ENCODE data around the gene FBLN1.

Gene FBLN1

GRCh38 chr22:45550416-45550815 lies 47.7 kb downstream of the FBLN1 start:
- Mint-ChIP-seq H3K27me3 (ENCODE audit: low read depth) (no peaks in the 10 kb centered on the region), H3K9me3 (no peaks in the 10 kb centered on the region), H3K36me3 (ENCODE audit: low read depth) (peaks cover 70% of the 10 kb centered on the region)

GRCh38 chr22:45550891-45551290 lies 48.2 kb downstream of the FBLN1 start:
- peak overlapping the region; percentile 41 to 60 (median 48) for H3K27ac Mint-ChIP-seq
- no peaks in the 10 kb centered on the region for H3K9me3 Mint-ChIP-seq
- H3K4me3 Mint-ChIP-seq: no peak overlapping the region
- H3K4me1 Mint-ChIP-seq: peaks cover 30% of the 10 kb centered on the region
- H3K36me3 Mint-ChIP-seq (ENCODE audit: low read depth): peaks cover 72% of the 10 kb centered on the region
- no peak for TF ChIP-seq CTCF (IDR thresholded peaks at IDR 0.05; ENCODE audit: unreplicated experiment in 3 of 3)
- no peaks in the 10 kb centered on the region for H3K27me3 Mint-ChIP-seq (ENCODE audit: low read depth)

More at GRCh38 chr22:45550416-45550815, 47.7 kb downstream of the FBLN1 start:
- H3K27ac Mint-ChIP-seq: no peak overlapping the region
- peaks cover 30% of the 10 kb centered on the region for H3K4me1 Mint-ChIP-seq
- H3K4me3 Mint-ChIP-seq: no peak overlapping the region
- TF ChIP-seq CTCF (IDR thresholded peaks at IDR 0.05; ENCODE audit: unreplicated experiment in 3 of 3): no peak

- H3K27ac Mint-ChIP-seq: peak overlapping the region; percentile 41 to 60 (median 48)
- TF ChIP-seq CTCF (IDR thresholded peaks at IDR 0.05; ENCODE audit: unreplicated experiment in 3 of 3): no peak
- no peaks in the 10 kb centered on the region for H3K27me3 Mint-ChIP-seq (ENCODE audit: low read depth)
- H3K36me3 Mint-ChIP-seq (ENCODE audit: low read depth): peaks cover 76% of the 10 kb centered on the region
- H3K4me3 Mint-ChIP-seq: no peak overlapping the region
- H3K9me3 Mint-ChIP-seq: no peaks in the 10 kb centered on the region
- peaks cover 30% of the 10 kb centered on the region for H3K4me1 Mint-ChIP-seq
These were observed 48.8 kb downstream of the FBLN1 start for GRCh38 chr22:45551310-45552016.

- Mint-ChIP-seq H3K27me3 (ENCODE audit: low read depth) (no peaks in the 10 kb centered on the region), H3K9me3 (no peaks in the 10 kb centered on the region), H3K27ac (peak overlapping the region; percentile 48 to 81 (median 69)), H3K36me3 (ENCODE audit: low read depth) (peaks cover 77% of the 10 kb centered on the region), H3K4me1 (peaks cover 30% of the 10 kb centered on the region), H3K4me3 (no peak overlapping the region)
- no peak for TF ChIP-seq CTCF (IDR thresholded peaks at IDR 0.05; ENCODE audit: unreplicated experiment in 3 of 3)
These were observed 49.3 kb downstream of the FBLN1 start for GRCh38 chr22:45552017-45552411.

- Mint-ChIP-seq H3K27me3 (ENCODE audit: low read depth) (no peaks in the 10 kb centered on the region), H3K9me3 (peaks cover 3% of the 10 kb centered on the region), H3K27ac (peak overlapping the region; percentile 69 to 90 (median 81)), H3K4me1 (peaks cover 30% of the 10 kb centered on the region), H3K4me3 (no peak overlapping the region), H3K36me3 (ENCODE audit: low read depth) (peaks cover 80% of the 10 kb centered on the region)
- peak; percentile 33 to 45 (median 41) for TF ChIP-seq CTCF (IDR thresholded peaks at IDR 0.05; ENCODE audit: unreplicated experiment in 3 of 3)
These were observed 50.1 kb downstream of the FBLN1 start for GRCh38 chr22:45552580-45553350.

Measured in nephron (organoid).